Measurements from ENCODE around the gene KRTAP5-2. TPM values are rescaled to one million over a fixed set of nuclear protein-coding genes. Genes with fewer than 3 reads are reported as not detected.
A peak's percentile ranks its signal among the peaks of the same experiment; 100 is the strongest.

KRTAP5-2 gene
- total and polyA plus RNA-seq, 5 donors from 2014 or later, result 0.35 TPM; not detected in 4

DNA sequence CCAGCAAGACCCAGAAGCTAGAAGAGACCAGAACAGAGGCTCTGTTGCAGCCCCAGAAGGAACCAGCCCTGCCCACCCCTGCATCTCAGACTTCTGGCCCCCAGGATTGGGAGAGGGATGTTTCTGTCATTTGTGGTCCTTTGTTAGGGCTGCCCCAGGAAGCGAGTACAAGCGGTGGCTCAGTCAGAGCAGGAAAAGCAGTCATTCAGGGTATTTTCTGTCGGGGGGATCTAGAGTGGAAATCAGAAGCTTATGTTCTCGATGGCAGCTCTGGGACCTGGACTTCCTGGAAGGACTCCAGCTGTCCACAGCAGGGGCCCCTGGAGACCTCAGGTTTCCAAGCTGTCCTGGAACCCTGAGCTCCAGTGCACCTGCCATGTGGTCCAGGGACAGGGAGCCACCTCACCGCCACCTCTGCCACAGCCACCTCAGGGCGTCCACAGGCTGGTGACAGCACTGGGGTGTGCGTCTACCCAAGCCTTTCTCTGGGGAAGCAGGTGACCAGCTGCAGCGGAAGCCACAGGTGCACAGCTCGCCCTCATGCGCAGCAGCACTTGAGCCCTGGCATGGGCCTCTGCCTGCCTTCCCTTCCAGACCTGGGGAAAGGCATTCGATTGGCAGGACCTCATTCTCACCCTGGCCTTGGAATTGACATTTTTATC is 34.1 kb upstream of the KRTAP5-2 start:
- peaks cover 32% of the 10 kb centered on the region for H3K27me3 Mint-ChIP-seq
- no peaks in the 10 kb centered on the region for H3K36me3 ChIP-seq (ENCODE audit: control insufficient read depth, insufficient read depth, low read length)
- peak overlapping the region in 1 of 4 donors; percentile 1 for H3K4me3 Mint-ChIP-seq
- H3K4me1 Mint-ChIP-seq, result peaks cover 0 to 20% (median 2%) of the 10 kb centered on the region in 4 donors
- H3K4me1 ChIP-seq (ENCODE audit: control insufficient read depth, insufficient read depth, low read length, poor library complexity, severe bottlenecking), result peaks cover 9% of the 10 kb centered on the region
- no peak overlapping the region for H3K4me3 ChIP-seq (ENCODE audit: low read depth, low read length)
- no peaks in the 10 kb centered on the region for H3K27me3 ChIP-seq (ENCODE audit: control insufficient read depth, insufficient read depth, low read length)
- no peaks in the 10 kb centered on the region for H3K9me3 ChIP-seq (ENCODE audit: control insufficient read depth in 2 of 2, low read length in 2 of 2)
- peaks cover 0 to 2% (median 0%) of the 10 kb centered on the region in 7 donors for H3K9me3 Mint-ChIP-seq
- no peak overlapping the region for H3K27ac Mint-ChIP-seq
- no peak overlapping the region for H3K27ac ChIP-seq (ENCODE audit: insufficient read depth, low read length, poor library complexity, severe bottlenecking)
- no peaks in the 10 kb centered on the region for H3K36me3 Mint-ChIP-seq
- DNase-seq (no peak), ATAC-seq (ENCODE audit: low read depth in 2 of 2) (no peak)

DNA sequence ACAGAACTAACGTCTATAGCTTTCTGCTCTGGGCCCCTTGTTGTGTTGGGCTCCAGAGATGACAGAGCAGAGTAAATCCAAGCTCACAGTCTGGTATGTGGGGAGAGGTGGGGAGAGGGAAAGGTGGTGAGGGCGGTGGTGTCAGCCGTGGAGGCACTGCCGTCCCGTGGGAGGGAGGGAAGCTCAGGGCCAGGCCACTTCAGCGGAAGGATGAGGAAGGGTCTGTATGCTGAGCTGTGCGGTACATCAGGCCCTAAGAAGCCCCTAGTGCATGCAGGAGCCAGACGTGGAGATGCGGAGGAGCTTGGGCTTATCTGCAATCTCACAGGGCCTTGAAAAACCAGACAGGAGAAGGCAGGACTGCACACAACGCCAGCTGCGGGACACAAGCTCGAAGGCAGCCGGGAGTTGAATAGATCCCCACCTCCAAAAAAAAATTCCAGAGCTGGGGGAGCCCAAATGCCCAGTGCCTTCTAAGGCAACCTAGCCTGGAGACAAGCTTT is 33.0 kb upstream of the KRTAP5-2 start:
- Histone ChIP-seq H3K9me3 (ENCODE audit: control insufficient read depth in 2 of 2, low read length in 2 of 2) (no peaks in the 10 kb centered on the region), H3K4me3 (ENCODE audit: low read depth, low read length) (no peak overlapping the region), H3K27me3 (ENCODE audit: control insufficient read depth, insufficient read depth, low read length) (no peaks in the 10 kb centered on the region), H3K27ac (ENCODE audit: insufficient read depth, low read length, poor library complexity, severe bottlenecking) (no peak overlapping the region), H3K4me1 (ENCODE audit: control insufficient read depth, insufficient read depth, low read length, poor library complexity, severe bottlenecking) (peaks cover 9% of the 10 kb centered on the region), H3K36me3 (ENCODE audit: control insufficient read depth, insufficient read depth, low read length) (no peaks in the 10 kb centered on the region)
- peaks cover 0 to 20% (median 2%) of the 10 kb centered on the region in 4 donors for H3K4me1 Mint-ChIP-seq
- no peak overlapping the region for H3K4me3 Mint-ChIP-seq
- no peaks in the 10 kb centered on the region for H3K36me3 Mint-ChIP-seq
- no peaks in the 10 kb centered on the region for H3K9me3 Mint-ChIP-seq
- ATAC-seq (ENCODE audit: low read depth in 2 of 2) (no peak), DNase-seq (no peak)
- H3K27me3 Mint-ChIP-seq, result peaks cover 38% of the 10 kb centered on the region
- H3K27ac Mint-ChIP-seq, result peak overlapping the region in 1 of 3 donors; percentile 14

DNA sequence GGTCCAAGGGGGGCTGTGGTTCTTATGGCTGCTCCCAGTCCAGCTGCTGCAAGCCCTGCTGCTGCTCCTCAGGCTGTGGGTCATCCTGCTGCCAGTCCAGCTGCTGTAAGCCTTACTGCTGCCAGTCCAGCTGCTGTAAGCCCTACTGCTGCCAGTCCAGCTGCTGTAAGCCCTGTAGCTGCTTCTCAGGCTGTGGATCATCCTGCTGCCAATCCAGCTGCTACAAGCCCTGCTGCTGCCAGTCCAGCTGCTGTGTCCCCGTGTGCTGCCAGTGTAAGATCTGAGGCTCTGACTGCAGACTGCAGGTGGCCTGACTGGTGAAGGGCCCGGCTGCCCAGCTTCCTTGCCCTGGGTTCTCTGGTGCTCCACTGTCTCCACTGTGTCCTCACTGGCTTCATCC is 32.2 kb upstream of the KRTAP5-2 start:
- Histone ChIP-seq H3K36me3 (ENCODE audit: control insufficient read depth, insufficient read depth, low read length) (no peaks in the 10 kb centered on the region), H3K4me1 (ENCODE audit: control insufficient read depth, insufficient read depth, low read length, poor library complexity, severe bottlenecking) (peaks cover 9% of the 10 kb centered on the region), H3K27ac (ENCODE audit: insufficient read depth, low read length, poor library complexity, severe bottlenecking) (no peak overlapping the region), H3K27me3 (ENCODE audit: control insufficient read depth, insufficient read depth, low read length) (no peaks in the 10 kb centered on the region), H3K9me3 (ENCODE audit: control insufficient read depth in 2 of 2, low read length in 2 of 2) (no peaks in the 10 kb centered on the region), H3K4me3 (ENCODE audit: low read depth, low read length) (no peak overlapping the region)
- peaks cover 41% of the 10 kb centered on the region for H3K27me3 Mint-ChIP-seq
- no peaks in the 10 kb centered on the region for H3K36me3 Mint-ChIP-seq
- H3K4me3 Mint-ChIP-seq, result no peak overlapping the region
- peaks cover 0 to 20% (median 2%) of the 10 kb centered on the region in 4 donors for H3K4me1 Mint-ChIP-seq
- H3K27ac Mint-ChIP-seq, result peak overlapping the region in 1 of 3 donors; percentile 64
- DNase-seq, result no peak
- no peaks in the 10 kb centered on the region for H3K9me3 Mint-ChIP-seq
- no peak for ATAC-seq (ENCODE audit: low read depth in 2 of 2)

DNA sequence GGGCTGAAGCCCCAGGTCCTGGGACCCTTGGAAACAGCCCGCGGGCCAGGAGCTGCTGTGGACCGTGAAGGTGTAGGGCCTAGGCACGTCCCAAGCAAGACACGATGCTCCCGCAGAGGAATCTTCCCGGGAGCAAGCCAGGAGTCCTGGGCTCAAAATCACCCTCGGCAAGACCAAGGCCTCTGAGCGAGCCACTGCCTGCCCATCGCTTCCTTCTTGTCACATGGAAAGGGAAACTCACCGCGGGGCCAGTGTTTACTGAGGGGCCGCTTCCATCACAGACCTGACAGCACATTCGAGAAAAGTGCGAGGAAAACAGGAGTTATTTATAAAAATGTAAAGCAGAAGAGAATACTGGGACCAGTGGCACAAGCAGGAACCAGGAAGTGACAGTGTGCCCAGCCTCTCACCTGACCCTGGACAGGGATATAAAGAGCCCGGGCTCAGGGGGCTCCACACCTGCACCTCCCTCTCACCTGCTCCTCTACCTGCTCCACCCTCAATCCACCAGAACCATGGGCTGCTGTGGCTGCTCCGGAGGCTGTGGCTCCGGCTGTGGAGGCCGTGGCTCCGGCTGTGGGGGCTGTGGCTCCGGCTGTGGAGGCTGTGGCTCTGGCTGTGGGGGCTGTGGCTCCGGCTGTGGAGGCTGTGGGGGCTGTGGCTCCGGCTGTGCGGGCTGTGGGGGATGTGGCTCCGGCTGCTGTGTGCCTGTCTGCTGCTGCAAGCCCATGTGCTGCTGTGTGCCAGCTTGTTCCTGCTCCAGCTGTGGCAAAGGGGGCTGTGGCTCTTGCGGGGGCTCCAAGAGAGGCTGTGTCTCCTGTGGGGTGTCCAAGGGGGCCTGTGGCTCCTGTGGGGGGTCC is 31.5 kb upstream of the KRTAP5-2 start, which contains the start of gene KRTAP5-5:
Gene KRTAP5-5 (plus strand): TSS at position 450 of the 860 bp plus-strand sequence. CDS start 66 bp downstream, at position 516.
- Histone ChIP-seq H3K36me3 (ENCODE audit: control insufficient read depth, insufficient read depth, low read length) (no peaks in the 10 kb centered on the region), H3K9me3 (ENCODE audit: control insufficient read depth in 2 of 2, low read length in 2 of 2) (no peaks in the 10 kb centered on the region), H3K4me1 (ENCODE audit: control insufficient read depth, insufficient read depth, low read length, poor library complexity, severe bottlenecking) (peaks cover 9% of the 10 kb centered on the region), H3K27me3 (ENCODE audit: control insufficient read depth, insufficient read depth, low read length) (no peaks in the 10 kb centered on the region), H3K27ac (ENCODE audit: insufficient read depth, low read length, poor library complexity, severe bottlenecking) (no peak within 1 kb of the TSS), H3K4me3 (ENCODE audit: low read depth, low read length) (no peak within 1 kb of the TSS)
- DNase-seq (no peak), ATAC-seq (ENCODE audit: low read depth in 2 of 2) (no peak)
- peaks cover 0 to 20% (median 2%) of the 10 kb centered on the region in 4 donors for H3K4me1 Mint-ChIP-seq
- H3K4me3 Mint-ChIP-seq, result peak within 1 kb of the TSS in 1 of 4 donors; percentile 2
- H3K9me3 Mint-ChIP-seq, result no peaks in the 10 kb centered on the region
- no peaks in the 10 kb centered on the region for H3K36me3 Mint-ChIP-seq
- peaks cover 41% of the 10 kb centered on the region for H3K27me3 Mint-ChIP-seq
- H3K27ac Mint-ChIP-seq, result peak within 1 kb of the TSS in 2 of 3 donors; percentile 14 to 64

DNA sequence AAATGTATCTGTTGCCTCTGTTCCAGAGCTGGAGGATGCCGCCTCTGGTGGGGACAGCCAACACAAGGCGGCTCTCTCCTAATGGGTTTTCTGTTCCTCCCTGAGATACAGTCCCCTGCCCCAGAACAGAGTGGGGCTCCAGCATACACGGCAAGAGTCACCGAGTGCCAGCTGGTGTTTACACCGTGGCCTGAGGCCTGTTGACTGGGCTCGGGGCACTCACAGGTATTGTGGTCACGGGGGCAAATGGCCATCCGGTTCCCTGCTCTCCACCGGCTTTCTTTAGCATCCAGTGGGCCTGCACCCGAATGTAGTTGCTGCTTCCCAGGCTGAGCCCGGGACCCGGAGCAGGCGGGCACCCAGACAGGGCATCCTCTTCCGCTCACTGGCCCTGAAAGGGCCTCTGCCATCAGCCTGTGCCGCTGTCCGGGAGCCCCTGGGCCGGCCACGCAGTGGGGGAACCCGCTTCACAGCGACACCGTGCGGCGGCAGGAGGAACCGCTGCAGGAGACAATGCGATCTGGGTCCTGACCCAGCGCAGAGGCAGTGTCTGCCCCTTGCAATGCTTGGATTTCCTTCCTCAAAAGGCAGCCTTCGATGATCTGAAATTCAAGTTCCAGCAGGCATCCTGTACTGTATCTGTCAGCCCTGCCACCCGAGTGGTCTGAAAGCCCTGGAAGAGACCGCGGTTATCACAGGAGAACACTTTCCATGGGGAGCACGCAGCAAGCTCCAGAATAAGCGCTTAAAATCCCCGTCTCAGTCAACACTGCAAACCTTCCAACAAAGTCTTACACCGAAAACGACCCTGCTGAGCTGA is 30.6 kb upstream of the KRTAP5-2 start:
- ATAC-seq (ENCODE audit: low read depth in 2 of 2) (peak; percentile 50 to 80), DNase-seq (peak; percentile 35 to 48 (median 37))
- Mint-ChIP-seq H3K9me3 (no peaks in the 10 kb centered on the region), H3K36me3 (no peaks in the 10 kb centered on the region), H3K4me1 (peaks cover 0 to 20% (median 2%) of the 10 kb centered on the region in 4 donors), H3K27ac (no peak overlapping the region), H3K27me3 (peaks cover 36% of the 10 kb centered on the region), H3K4me3 (no peak overlapping the region)
- Histone ChIP-seq H3K36me3 (ENCODE audit: control insufficient read depth, insufficient read depth, low read length) (no peaks in the 10 kb centered on the region), H3K27ac (ENCODE audit: insufficient read depth, low read length, poor library complexity, severe bottlenecking) (no peak overlapping the region), H3K4me1 (ENCODE audit: control insufficient read depth, insufficient read depth, low read length, poor library complexity, severe bottlenecking) (peaks cover 9% of the 10 kb centered on the region), H3K9me3 (ENCODE audit: control insufficient read depth in 2 of 2, low read length in 2 of 2) (no peaks in the 10 kb centered on the region), H3K4me3 (ENCODE audit: low read depth, low read length) (no peak overlapping the region), H3K27me3 (ENCODE audit: control insufficient read depth, insufficient read depth, low read length) (no peaks in the 10 kb centered on the region)

DNA sequence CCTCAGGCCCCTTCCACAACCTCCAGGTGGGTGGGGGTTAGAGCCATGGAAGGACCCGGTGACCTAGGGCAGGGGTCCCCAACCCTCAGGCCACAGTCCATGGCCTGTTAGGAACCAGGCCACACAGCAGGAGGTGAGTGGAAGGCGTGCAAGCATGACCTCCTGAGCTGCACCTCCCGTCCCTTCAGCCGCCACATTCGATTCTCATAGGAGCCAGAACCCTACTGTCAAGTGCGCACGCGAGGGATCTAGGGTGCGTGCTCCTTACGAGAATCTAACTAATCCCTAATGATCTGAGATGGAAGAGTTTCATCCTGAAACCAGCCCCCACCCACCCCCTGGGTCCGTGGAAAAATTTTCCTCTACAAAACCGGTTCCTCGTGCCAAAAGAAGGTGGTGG is 27.4 kb upstream of the KRTAP5-2 start:
- Mint-ChIP-seq H3K27ac (no peak overlapping the region), H3K4me3 (no peak overlapping the region), H3K9me3 (no peaks in the 10 kb centered on the region), H3K27me3 (peaks cover 23% of the 10 kb centered on the region), H3K4me1 (peaks cover 0 to 8% (median under 1%) of the 10 kb centered on the region in 4 donors), H3K36me3 (no peaks in the 10 kb centered on the region)
- no peaks in the 10 kb centered on the region for H3K9me3 ChIP-seq (ENCODE audit: control insufficient read depth in 2 of 2, low read length in 2 of 2)
- DNase-seq (no peak), ATAC-seq (ENCODE audit: low read depth in 2 of 2) (no peak)
- no peak overlapping the region for H3K27ac ChIP-seq (ENCODE audit: insufficient read depth, low read length, poor library complexity, severe bottlenecking)
- no peak overlapping the region for H3K4me3 ChIP-seq (ENCODE audit: low read depth, low read length)
- H3K4me1 ChIP-seq (ENCODE audit: control insufficient read depth, insufficient read depth, low read length, poor library complexity, severe bottlenecking), result peaks cover 9% of the 10 kb centered on the region
- no peaks in the 10 kb centered on the region for H3K27me3 ChIP-seq (ENCODE audit: control insufficient read depth, insufficient read depth, low read length)
- H3K36me3 ChIP-seq (ENCODE audit: control insufficient read depth, insufficient read depth, low read length), result no peaks in the 10 kb centered on the region

DNA sequence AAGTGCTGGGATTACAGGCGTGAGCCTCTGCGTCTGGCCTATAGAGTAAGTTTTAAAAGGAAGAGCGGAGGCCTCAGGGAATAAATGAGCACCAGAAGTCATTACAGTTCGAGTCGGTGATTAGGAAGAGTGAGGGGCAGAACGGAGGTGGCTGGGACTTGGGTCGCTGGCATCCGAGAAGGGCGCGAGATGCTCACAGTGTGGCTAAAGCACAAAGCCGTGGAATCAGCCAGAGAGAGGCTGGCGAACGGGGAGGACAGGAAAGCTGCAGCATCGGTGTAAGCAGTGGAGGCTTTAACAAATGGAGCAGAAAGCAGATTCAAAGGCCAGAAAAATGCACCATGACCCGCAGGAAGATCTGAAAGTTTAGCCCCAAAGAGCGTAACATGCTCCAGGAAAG is 26.5 kb upstream of the KRTAP5-2 start:
- no peak for ATAC-seq (ENCODE audit: low read depth in 2 of 2)
- no peaks in the 10 kb centered on the region for H3K36me3 ChIP-seq (ENCODE audit: control insufficient read depth, insufficient read depth, low read length)
- H3K27me3 Mint-ChIP-seq, result peaks cover 28% of the 10 kb centered on the region
- H3K9me3 ChIP-seq (ENCODE audit: control insufficient read depth in 2 of 2, low read length in 2 of 2), result no peaks in the 10 kb centered on the region
- H3K4me1 ChIP-seq (ENCODE audit: control insufficient read depth, insufficient read depth, low read length, poor library complexity, severe bottlenecking), result peaks cover 9% of the 10 kb centered on the region
- no peak overlapping the region for H3K27ac Mint-ChIP-seq
- no peak for DNase-seq
- peaks cover under 1 to 9% (median under 1%) of the 10 kb centered on the region in 4 donors for H3K4me1 Mint-ChIP-seq
- no peaks in the 10 kb centered on the region for H3K9me3 Mint-ChIP-seq
- H3K36me3 Mint-ChIP-seq, result no peaks in the 10 kb centered on the region
- no peak overlapping the region for H3K4me3 Mint-ChIP-seq
- H3K4me3 ChIP-seq (ENCODE audit: low read depth, low read length), result no peak overlapping the region
- H3K27ac ChIP-seq (ENCODE audit: insufficient read depth, low read length, poor library complexity, severe bottlenecking), result no peak overlapping the region
- H3K27me3 ChIP-seq (ENCODE audit: control insufficient read depth, insufficient read depth, low read length), result no peaks in the 10 kb centered on the region

All from CD4-positive, CD25-positive, alpha-beta regulatory T cell (primary cell).